IPS-15b (cell line): Measurements from ENCODE around the gene ZNF486.
"Not testable (repeated sequence)": the region's sequence is repeated elsewhere in the genome, so short reads cannot be mapped to it uniquely, and the experiment has no call there.

ENCODE experiments used
- H3K27me3 ChIP-seq: one replicate; pipeline ENCODE4 v1.6.1; 2013; ENCODE audit warnings: low read length; ENCODE audit not compliant: control insufficient read depth, insufficient read depth
- H3K36me3 ChIP-seq: one replicate; pipeline ENCODE4 v1.6.1; 2013; ENCODE audit warnings: low read length; ENCODE audit not compliant: control insufficient read depth, insufficient read depth
- H3K4me1 ChIP-seq: one replicate; pipeline ENCODE4 v1.6.1; 2013; ENCODE audit warnings: mild to moderate bottlenecking, low read length; ENCODE audit not compliant: control insufficient read depth, insufficient read depth
- H3K4me3 ChIP-seq: one replicate; pipeline ENCODE4 v1.5.1; 2013; ENCODE audit warnings: low read depth, low read length
- H3K9ac ChIP-seq: one replicate; pipeline ENCODE4 v1.6.1; 2013; ENCODE audit warnings: low read depth, mild to moderate bottlenecking, low read length
- H3K9me3 ChIP-seq: one replicate; pipeline ENCODE4 v1.6.1; 2013; ENCODE audit warnings: mild to moderate bottlenecking, low read length; ENCODE audit not compliant: control insufficient read depth, insufficient read depth

Gene ZNF486

GRCh38 chr19:20237773-20238623 is 71.0 kb downstream of the ZNF486 start:
- no peaks in the 10 kb centered on the region for H3K27me3 ChIP-seq
- no peaks in the 10 kb centered on the region for H3K9me3 ChIP-seq
- H3K36me3 ChIP-seq = no peaks in the 10 kb centered on the region
- peak overlapping the region; percentile 80 for H3K4me3 ChIP-seq
- peak overlapping the region; percentile 83 for H3K9ac ChIP-seq
- H3K4me1 ChIP-seq = no peaks in the 10 kb centered on the region

GRCh38 chr19:20243629-20244028 is 76.6 kb downstream of the ZNF486 start:
- H3K27me3 ChIP-seq = no peaks in the 10 kb centered on the region
- peaks cover 5% of the 10 kb centered on the region for H3K9me3 ChIP-seq
- peaks cover 2% of the 10 kb centered on the region for H3K36me3 ChIP-seq
- H3K9ac ChIP-seq = no peak overlapping the region
- H3K4me3 ChIP-seq = no peak overlapping the region
- peaks cover 11% of the 10 kb centered on the region for H3K4me1 ChIP-seq

- H3K27me3 ChIP-seq = no peaks in the 10 kb centered on the region
- no peak overlapping the region for H3K9ac ChIP-seq
- no peak overlapping the region for H3K4me3 ChIP-seq
- H3K4me1 ChIP-seq = peaks cover 11% of the 10 kb centered on the region
- H3K36me3 ChIP-seq = peaks cover 2% of the 10 kb centered on the region
- H3K9me3 ChIP-seq = peaks cover 5% of the 10 kb centered on the region
Measured at GRCh38 chr19:20244356-20244755, 77.3 kb downstream of the ZNF486 start.

GRCh38 chr19:20245309-20245708 is 78.3 kb downstream of the ZNF486 start:
- Histone ChIP-seq H3K4me3 (no peak overlapping the region), H3K36me3 (peaks cover 2% of the 10 kb centered on the region)

GRCh38 chr19:20247016-20247683 is 80.1 kb downstream of the ZNF486 start:
- Histone ChIP-seq H3K27me3 (no peaks in the 10 kb centered on the region), H3K4me1 (peaks cover 11% of the 10 kb centered on the region), H3K9ac (no peak overlapping the region), H3K36me3 (peaks cover 2% of the 10 kb centered on the region), H3K4me3 (no peak overlapping the region), H3K9me3 (peaks cover 5% of the 10 kb centered on the region)

More at GRCh38 chr19:20245309-20245708, 78.3 kb downstream of the ZNF486 start:
- Histone ChIP-seq H3K4me1 (peaks cover 11% of the 10 kb centered on the region), H3K27me3 (no peaks in the 10 kb centered on the region), H3K9me3 (peaks cover 5% of the 10 kb centered on the region), H3K9ac (no peak overlapping the region)

- not testable (repeated sequence) for H3K36me3 ChIP-seq, H3K27me3 ChIP-seq, H3K9ac ChIP-seq, H3K4me3 ChIP-seq, H3K9me3 ChIP-seq
- peaks cover 11% of the 10 kb centered on the region for H3K4me1 ChIP-seq
Measured at GRCh38 chr19:20248258-20248657, 81.2 kb downstream of the ZNF486 start.
